HFF-Myc (cell line): ENCODE measurements around the gene ATG9A.

Experiments used
- DNase-seq: peaks from one replicate; pipeline ENCODE4 v3.0.0-alpha.2; 2011; ENCODE audit warnings: low read depth; ENCODE audit errors: extremely low read depth
- H3K4me3 ChIP-seq: replicated peaks from 2 replicates; pipeline ENCODE4 v1.5.1; 2011; ENCODE audit warnings: low read depth, mild to moderate bottlenecking, control low read depth, low read length
- CTCF ChIP-seq: IDR thresholded peaks from 2 replicates; pipeline ENCODE4 v1.5.1; 2012; ENCODE audit warnings: mild to moderate bottlenecking, low read depth, low read length, control low read depth; ENCODE audit errors: missing control alignments

The ATG9A gene

DNA sequence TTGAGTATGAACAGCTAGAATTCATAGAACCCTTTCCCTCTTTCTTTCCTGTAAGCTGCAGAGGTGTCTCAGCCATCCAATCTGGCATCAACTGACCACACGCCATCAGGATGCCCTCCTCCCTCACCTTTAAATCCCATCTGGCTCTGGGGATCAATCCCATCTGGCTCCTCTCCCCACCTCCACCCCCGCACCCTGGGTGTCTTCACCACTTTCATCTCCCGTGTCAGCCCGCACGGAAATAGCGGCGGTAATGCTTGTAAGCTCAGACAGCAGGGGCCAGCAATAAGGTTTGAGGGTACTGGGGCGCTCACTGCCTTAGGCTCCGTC lies 23.1 kb upstream of the ATG9A start:
- peak overlapping the region; percentile 48 for H3K4me3 ChIP-seq
- no peak for TF ChIP-seq CTCF
- no peak for DNase-seq

DNA sequence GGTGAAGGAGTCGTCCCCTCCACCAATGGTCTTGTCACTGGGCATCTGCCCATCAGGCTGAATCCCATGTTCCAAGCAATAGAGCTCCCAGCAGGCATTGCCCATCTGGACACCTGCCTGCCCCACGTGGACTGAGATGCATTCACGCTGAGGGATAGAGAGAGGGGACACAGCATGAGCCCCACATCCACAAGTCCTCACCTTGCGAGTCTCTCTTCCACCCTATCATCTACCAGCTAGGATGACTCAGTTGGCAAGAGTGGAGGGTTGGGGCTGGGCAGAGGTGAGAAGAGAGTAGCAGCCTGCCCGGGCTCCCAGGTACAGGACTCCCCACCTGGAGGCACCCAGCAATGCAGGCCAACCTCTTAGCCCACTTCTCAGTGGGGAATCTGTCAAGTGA lies 22.6 kb upstream of the ATG9A start:
- no peak for DNase-seq
- peak overlapping the region; percentile 48 for H3K4me3 ChIP-seq
- TF ChIP-seq CTCF, result no peak

DNA sequence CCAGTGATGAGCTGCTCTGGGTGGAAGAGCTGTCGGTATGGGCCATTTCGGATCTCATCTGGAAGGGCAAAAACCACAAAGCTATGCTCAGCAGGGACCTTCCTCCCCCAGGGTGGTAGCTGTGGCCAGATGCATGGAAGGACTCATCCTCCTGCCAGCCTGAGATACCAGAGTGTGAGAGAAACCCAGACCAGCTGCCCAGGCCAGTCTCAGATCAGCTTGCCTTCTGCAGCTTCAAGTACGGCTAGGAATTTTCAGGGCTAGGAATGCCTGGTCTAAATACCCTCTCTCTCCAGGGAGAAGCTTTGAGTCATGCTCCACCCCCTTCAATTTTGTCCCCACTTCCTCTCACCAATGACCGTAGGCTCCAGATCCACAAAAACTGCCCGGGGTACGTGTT lies 22.2 kb upstream of the ATG9A start:
- no peak overlapping the region for H3K4me3 ChIP-seq
- TF ChIP-seq CTCF, result no peak
- no peak for DNase-seq

DNA sequence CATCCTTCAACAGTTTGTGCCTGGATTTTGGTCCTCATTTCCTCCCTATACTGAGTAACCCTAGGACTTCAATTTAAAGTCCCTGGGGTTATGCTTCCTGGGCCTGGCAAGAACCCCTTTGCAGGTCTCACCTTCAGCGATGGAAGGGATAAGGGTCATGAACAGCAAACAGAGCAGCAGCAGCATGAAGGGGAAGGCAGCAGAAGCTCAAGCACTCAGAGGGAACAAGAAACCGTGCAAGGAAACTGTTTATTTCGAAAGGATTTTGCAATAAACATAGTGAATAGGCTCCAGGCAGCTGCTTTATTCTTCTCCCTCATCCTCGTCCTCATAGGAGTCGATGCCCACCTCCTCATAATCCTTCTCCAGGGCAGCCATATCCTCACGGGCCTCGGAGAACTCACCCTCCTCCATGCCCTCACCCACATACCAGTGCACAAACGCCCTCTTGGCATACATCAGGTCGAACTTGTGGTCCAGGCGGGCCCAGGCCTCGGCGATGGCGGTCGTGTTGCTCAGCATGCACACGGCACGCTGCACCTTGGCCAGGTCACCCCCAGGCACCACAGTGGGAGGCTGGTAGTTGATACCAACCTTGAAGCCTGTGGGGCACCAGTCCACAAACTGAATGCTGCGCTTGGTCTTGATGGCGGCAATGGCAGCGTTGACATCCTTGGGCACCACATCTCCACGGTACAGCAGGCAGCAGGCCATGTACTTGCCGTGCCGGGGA lies 20.8 kb upstream of the ATG9A start:
- no peak for TF ChIP-seq CTCF
- no peak overlapping the region for H3K4me3 ChIP-seq

GRCh38 chr2:219249203-219249980 lies 20.0 kb upstream of the ATG9A start:
- no peak overlapping the region for H3K4me3 ChIP-seq
- TF ChIP-seq CTCF, result no peak
- DNase-seq, result peak; percentile 30

More for the DNA sequence above, 20.8 kb upstream of the ATG9A start:
- no peak for DNase-seq

GRCh38 chr2:219248845-219249202 lies 19.4 kb upstream of the ATG9A start:
- DNase-seq, result no peak
- no peak for TF ChIP-seq CTCF
- no peak overlapping the region for H3K4me3 ChIP-seq
